GM19452 (cell line): ENCODE results near the gene CACNG4.
"Not testable (repeated sequence)": the region's sequence is repeated elsewhere in the genome, so short reads cannot be mapped to it uniquely, and the experiment has no call there.

Experiments
- ATAC-seq: cut with Tn5 transposase; IDR thresholded peaks from one replicate; pipeline ENCODE4 v1.9.1; 2021; ENCODE audit not compliant: unreplicated experiment

CACNG4 gene

DNA sequence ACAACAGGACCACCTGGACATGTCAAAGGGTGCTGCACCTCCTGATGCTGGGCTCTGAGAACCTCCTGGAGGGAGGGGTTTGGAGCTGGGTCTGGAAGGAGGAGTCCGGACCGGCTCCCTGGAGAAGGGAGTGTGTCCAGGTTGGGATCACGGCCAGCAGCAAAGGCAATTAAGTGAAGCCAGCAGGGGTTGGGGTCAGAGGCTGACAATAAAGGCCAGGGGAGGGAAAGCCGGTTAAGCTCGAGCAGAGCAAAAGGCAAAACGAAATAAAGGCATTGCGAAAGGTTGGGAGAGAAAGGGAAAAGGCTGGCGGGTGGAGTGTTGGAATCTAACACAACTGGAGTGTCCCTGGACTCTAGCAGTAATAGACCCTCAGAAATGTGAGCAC is 992 bp upstream of the CACNG4 start:
- no peak for ATAC-seq

DNA sequence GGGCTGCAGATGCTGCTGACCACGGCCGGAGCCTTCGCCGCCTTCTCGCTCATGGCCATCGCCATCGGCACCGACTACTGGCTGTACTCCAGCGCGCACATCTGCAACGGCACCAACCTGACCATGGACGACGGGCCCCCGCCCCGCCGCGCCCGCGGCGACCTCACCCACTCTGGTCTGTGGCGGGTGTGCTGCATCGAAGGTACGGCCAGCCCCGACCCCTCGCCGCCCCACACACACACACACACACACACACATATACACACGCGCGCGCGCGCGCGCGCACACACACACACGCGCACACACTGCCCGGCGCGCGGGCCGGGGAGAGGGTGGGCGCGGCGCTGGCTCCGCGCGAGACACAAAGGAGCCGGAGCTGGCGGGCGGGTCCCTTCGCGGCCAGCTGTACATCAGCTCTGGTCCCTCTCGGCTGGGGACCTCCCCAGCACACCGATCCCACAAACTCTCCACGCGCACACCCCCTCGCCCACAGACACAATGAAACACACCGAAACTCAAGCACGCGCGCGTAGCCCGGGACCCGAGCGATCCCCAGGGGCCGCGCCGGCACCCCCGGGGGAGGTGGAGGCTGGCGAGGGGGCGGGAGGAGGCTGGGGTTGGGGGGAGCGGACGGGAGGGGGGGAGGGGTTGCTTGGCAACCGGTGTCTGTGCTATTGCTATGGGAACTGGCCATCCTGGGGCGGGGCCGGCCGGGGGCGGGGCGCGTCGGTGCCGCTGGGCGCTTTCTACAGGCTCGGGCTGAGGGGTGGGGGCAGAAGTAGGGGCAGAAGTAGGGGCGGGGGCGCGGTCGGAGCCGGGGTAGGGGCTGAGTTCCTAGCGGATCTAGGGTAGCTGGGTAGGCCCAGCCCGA is 658 bp downstream of the CACNG4 start:
- ATAC-seq = no peak

DNA sequence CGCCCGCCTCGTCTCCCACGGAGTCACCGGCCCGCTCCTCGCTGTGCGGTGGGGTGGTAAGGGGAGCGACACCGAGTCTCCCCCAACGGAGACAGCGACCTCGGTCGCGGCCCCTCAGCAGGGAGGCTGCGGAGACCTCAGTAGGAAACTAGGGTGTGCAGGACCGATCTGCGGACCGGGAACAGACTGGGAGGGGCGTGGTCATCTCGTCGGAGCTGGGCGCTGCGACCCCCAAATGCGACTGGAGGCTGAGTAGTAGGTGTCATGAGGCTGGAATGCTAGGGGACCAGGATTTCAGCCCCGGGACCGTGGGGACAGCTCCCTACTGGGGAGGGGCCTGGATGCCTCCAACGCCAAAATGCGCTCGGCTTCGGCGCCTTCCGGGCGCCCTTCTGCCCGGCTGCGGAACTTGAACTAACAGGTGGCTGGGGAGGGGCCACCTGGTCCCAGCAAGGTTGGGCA is 1.3 kb downstream of the CACNG4 start:
- ATAC-seq = no peak

DNA sequence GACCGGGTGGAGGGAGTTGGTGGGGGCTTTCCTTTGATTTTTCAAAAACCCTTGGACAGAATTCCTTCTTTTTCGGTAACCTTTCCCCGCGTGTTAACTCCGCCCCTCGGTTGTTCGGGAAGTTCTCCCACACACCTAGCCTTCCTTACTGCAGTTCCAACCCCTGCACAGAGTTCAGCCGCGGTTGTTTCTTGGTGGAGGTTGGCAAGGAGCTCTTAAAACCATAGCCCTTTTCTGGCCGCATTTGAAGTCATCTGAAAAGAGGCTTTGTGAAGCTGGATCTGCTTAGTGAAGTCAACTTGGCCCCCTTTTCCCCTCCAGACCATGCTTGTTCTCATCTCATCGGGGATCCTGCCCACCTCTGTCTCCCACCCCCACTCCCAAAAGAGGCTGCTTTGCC is 1.8 kb downstream of the CACNG4 start:
- no peak for ATAC-seq

DNA sequence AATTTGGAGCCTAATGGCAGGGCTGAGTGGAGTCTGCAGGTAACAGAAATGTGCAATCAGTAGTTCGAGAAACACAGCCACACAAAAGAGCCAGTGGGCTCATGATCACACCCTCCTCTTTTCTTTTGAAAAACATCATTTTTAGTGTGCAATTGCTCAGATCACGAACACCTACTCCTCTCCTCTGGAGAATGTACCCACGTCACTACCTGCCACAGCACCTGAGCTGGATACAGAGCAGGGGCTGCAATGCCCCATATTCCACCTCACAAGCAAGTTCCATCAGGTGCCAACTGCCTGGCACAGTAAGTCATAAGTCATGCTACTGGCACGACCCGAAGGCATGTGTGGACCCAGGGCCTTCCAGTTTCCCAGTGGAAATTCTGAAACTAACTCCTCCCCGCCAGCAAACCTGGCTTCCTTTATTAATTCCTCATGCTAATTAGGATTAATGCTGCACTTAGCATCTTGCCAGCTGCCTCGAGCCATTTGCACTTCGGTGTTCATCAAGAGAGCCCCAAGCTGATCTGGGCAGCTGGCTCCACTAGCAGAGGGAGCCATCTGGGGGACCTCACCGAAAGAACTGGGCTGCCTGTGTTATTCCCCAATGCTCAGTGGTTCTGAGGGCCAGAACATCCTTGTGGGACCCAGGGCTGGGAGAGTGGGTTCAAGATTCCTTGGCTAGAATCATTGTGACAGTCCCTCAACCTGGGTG is 2.4 kb downstream of the CACNG4 start:
- no peak for ATAC-seq

DNA sequence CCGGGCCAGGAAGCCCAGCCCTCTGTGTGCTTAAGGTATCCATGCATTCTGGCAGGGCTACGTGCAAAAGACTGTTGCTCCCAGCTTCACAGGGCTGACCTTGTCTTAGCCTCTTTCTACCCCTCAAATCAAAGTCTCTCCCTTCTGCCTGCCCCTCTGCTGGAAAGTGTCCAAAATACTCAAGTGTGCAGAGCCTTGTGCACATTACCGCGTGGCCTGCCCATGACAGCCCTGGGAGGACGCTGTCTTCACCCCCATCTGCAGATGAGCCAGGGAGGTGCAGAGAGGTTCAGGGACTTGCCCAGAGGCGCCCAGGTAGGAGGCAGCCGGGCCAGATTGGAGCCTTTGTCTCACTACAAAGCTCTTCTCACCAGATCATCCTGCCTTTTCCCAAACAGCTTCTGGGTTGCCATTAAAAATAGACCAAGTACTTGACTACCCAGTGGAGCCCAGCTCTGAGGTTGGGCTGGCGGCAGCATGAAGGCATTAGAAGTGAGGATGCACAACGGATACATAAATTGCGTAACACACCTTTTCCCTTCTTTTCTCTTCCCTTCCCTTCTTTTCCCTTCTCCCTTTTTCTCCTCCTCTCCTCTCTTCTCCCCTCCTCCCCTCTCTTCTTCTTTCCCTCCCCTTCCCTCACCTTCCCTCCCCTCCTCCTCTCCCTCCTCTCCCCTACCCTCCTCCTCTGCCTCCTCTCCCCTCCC is 3.5 kb downstream of the CACNG4 start:
- no peak for ATAC-seq

DNA sequence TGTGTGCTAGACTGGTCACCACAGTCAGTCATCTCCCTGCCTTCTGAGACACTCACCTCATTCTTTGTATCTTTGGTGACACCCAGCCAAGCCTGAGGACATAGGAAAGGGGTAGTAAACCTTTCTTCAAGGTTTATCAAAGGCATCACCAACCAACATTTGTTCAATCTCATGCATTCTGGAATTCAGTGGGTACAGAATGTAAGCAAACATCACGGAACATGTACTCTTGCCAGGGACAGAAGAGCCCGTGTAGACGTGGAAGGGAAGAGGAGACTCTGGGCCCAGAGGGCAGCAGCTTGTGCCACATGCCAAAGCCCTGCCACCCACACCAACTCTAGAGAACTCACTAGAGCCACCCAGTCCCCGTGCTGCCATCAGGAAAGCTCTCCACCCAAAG is 4.4 kb downstream of the CACNG4 start:
- no peak for ATAC-seq

DNA sequence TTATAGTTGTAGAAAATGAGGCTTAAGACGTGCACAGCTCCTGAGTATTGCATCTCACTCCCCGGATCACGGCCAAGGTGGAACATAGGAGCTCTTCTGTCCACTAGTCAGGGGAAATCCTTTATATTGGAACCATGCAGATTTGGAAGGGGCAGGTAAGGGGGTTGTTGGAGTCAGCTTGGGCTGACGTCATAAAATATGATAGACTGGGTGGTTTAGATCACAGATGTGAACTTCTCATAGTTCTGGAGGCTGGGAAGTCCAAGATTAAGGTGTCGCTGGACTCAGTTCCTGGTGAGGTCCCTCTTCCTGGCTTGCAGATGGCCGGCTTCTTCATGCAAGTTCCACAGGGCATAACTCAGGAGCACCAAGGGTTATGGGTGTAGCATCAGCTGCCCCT is 5.6 kb downstream of the CACNG4 start:
- no peak for ATAC-seq

DNA sequence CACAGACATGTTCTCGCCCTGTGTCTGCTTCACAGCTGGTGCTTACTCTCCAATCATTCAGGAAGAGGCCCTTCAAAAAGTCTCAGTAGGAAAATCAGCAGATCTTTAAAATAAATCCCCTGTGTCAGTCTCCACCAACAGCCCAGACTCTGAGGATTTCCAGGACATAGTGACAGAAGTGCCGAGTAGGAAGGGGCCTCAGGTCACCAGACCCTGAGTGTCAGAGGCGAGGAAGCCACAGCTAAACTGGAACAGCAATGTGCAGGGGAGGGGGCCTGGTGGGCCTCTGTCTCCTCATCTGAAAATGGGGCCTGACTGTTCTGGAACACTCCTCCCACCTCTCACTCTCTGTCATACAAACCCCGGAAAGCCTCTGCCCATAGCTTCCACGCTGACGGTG is 6.3 kb downstream of the CACNG4 start:
- ATAC-seq = no peak

DNA sequence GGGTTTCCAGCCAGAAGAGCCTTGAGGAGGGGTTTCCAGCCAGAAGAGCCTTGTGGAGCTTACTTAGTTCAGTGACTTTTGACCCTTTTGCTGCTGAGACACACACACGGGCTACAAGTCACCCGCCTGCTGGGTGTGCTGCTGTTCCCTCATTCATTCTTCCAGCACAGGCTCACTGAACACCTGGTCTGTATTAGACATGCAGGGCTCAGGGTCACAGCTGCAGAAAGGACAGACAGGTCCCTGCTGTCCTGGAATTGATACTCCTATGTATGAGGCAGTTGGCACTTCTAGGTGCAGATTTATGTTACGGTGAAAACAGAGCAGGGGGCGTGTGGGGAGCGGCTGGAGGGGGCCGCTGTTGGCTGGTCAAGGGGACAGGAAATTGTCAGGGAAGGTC is 6.8 kb downstream of the CACNG4 start:
- ATAC-seq = no peak

DNA sequence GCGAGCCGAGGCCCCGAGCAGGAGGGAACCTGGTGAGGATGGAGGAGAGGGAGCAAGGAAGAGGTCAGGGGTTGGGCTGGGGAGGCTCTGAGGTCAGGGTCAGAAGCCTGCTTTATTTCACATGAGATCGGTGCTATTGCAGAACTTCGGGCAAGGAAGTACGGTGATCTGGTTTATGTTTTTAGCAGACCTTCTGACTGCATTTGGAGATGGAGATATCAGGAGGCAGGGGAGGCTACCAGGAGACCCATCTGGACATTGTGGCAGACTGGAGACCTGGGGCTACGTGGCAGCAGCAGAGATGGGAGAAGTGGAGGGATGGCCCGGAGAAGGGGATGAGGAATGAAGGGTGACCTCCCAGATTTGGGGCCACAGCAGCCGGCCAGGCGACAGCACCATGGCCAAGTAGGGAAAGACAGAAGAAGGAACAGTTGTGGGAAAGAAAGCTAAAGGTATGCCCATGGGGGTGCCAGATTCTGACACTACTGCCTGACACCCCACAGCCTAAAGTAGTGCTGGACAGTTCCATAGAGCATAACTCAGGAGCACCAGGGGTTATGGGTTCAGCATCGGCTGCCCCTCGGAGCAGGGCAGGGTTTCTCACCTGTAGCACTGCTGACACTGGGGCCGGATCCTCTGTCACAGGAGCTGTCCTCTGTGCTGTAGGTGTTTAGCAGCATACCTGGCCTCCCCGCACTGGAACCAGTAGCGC is 7.4 kb downstream of the CACNG4 start:
- ATAC-seq = no peak

DNA sequence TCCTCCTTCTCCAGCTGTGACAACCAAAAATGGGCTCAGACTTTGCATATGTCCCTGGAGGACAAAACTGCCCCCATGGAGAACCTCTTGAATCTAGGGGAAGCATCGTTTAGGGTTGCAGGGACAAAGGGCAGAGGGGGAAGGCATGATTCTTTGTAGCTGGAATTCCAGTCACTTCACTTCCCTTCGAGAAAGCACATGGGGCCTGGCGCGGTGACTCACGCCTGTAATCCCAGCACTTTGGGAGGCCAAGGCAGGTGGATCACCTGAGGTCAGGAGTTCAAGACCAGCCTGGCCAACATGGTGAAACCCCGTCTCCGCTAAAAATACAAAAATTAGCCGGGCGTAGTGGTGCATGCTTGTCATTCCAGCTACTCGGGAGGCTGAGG is 7.9 kb downstream of the CACNG4 start:
- ATAC-seq = not testable (repeated sequence)

DNA sequence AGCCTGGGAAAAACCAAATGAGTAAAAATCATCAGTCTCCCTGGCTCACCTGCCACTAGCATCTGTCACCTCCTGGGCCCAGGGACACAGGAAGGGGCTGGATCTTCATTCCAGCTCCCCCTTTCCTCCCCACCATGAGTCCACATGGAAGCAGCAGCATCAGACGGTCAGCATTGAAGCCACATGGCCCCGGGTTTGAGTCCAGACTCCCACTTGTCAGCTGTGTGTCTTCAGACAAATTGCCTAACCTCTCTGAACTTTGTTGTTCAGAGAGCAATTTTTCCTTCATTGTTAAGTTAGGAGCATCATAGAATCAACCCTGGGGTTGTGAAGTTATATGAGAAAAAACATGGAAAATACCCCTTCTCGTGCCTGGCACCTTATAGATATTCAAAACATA is 10.7 kb downstream of the CACNG4 start:
- no peak for ATAC-seq

DNA sequence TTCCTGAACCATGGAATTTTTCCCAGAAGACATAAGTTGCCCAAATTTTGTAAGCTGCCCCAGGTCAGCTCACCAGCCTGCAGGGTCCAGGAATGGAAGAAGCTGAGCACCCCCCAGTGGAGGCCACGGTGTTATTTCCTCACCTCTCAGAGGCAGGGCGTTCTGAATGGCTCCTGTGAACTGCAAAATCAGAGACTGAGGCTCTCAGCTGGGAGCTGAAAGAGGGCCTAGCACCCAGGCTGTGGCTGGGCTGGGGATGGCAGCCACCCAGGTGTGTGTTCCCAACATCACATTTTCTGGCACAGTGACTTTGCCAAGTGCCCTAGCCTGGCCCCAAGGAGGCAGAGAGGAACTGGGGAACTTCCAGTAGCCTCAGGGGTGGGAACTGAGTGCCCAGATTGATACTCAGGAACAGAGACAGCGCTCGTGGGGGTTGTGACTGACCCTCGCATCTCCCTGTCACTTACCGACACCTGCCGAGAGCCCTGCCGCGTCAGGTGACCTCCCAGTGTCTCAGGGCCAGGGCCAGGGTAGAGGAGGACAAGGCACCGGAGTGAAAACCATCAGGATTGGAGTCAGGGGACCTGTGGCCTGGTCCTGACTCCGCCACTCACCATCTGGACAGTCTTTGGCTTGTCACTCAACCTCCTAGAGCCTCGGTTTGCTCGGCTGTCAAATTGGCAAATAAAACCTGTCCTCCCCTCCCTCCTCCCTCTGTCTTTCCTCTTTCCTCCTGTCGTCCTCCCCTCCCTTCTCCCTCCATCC is 11.3 kb downstream of the CACNG4 start:
- ATAC-seq = no peak

DNA sequence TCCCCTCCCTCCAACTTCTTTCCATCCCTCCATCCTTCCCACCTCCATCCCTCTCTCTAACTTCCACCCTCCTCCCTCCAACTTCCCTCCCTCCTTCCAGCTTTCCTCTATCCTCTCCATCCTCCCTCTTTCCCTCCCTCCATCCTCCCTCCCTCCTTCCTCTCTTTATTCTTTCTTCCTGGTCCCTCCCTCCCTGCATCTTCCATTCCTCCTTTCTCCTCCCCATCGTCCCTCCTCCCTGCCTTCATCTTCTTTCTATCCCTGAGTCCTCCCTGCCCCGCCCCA is 11.8 kb downstream of the CACNG4 start:
- no peak for ATAC-seq

DNA sequence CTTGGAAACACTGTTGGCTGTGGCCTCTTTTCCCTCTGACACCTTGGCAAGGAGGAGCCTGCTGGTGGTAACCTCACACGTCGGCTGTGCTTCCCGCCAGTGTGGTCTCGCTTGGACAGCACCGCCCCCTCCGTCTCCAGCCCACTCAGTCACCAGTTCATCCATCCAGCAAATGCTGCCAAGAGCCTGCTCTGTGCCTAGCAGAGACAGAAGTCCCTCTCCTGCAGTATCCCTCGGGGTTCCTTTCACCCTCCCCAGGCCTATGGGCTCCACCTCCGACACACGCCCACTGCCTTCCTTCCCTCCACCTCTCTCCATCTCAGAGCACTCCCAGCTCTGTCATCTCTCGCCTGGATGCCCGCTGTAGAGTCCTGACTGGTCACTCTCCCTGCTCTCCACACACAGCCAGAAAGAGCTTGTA is 12.3 kb downstream of the CACNG4 start:
- no peak for ATAC-seq

DNA sequence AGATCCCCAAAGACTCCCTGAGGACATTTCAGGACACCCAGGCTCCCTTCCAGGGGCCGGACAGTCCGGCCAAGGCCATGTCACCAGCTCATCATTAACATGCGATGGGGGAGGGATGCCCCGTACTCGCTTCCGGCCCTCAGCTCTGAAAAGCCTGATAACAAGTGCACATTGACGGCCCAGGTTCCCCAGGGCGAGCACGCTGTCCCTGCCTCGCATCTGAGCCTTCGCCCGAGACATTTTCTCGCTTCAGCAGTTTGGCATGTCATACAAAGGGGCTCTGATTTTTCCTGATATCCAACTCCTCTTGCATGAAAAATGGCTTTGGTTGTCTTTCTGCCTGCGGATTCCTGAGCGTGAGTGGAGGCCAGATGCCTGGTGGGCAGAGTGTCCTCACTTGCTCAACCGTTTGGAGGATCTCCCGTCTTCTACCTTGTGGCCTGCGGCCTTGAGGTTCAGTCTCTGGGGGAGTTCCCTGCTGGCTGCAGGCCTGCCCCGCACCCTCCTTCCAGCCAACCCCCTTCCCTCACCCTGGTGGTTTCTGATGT is 14.1 kb downstream of the CACNG4 start:
- ATAC-seq = no peak

DNA sequence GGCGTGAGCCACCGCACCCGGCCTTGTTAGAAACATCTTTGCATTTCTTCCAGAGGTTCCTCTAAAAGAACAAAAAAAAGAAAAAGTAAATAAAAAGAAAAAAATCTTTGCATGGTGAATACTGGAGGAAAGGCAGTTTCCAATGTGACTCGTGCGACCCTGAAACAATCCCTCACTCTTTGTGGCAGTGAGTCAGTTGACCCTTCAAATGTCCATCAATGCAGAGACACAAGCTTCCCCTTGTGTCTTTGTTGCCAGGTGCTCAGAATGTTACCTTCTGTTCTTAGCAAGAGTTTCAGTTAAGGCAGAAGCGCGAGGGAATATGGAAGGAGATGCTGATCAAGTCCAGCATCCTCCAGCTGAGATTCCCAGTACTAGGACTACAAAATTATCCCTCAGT is 16.4 kb downstream of the CACNG4 start:
- no peak for ATAC-seq

DNA sequence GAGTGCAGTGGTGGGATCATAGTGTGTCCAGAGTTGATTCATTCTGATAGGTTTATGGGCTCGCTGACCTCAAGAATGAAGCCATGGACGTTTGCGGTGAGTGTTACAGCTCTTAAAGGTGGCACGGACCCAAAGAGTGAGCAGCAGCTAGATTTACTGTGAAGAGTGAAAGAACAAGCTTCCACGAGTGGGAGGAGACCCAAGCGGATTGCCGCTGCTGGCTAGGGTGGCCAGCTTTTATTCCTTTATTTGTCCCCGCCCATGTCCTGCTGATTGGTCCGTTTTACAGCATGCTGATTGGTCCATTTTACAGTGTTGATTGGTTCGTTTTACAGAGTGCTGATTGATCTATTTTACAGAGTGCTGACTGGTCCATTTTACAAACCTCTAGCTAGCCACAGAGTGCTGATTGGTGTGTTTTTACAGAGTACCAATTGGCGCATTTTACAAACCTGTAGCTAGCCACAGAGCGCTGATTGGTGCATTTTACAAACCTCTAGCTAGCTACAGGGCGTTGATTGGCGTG is 17.5 kb downstream of the CACNG4 start:
- no peak for ATAC-seq

DNA sequence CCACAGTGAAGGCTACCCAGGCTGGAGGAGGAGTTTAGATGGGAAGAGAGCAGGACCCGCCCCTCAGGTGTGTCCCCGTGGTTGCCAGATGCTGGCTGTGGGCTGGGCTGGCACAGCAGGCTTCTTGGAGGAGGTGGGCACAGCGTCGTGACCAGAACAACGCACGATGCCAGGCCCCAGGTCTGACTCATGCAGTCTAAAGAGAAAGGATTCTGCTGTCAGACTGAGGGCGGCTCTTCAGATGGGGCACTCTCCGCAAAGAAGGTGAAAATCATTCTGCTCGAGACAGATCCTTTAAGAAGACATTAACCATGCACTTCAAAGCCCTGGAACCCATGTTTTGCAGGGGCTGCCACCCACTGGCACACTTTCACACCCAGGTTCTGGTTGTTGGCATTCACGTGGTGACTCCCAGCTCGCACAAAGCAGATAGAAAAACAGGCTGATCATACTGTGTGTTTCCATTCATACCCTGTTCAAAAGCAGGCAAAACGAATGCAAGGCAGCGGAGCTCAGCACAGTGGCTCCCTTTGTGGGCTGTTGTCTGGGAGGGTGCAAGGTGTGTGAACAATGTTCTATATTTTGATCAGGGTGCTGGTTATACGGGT is 19.0 kb downstream of the CACNG4 start:
- no peak for ATAC-seq
